ENCODE data around the gene CDC6.
"Not testable (repeated sequence)": the region's sequence is repeated elsewhere in the genome, so short reads cannot be mapped to it uniquely, and the experiment has no call there.

- not testable (repeated sequence) for TF ChIP-seq POLR2A, CTCF (IDR thresholded peaks at IDR 0.05)
Observed at GRCh38 chr17:40299159-40299757, 11.6 kb downstream of the CDC6 start.
